K562 (cell line): ENCODE results near the gene ZSWIM1. TPM values are rescaled to one million over a fixed set of nuclear protein-coding genes. Genes with fewer than 3 reads are reported as not detected.

Experiments
- ATAC-seq: fragments of 200-7000 bp; cut with Tn5 transposase; 3 replicates; pipeline ENCODE4 v1.9.1; 2020; ENCODE audit warnings: moderate library complexity
- BruUV-seq: library from RNA; stranded (reverse); fragments of 400-500 nt; replicated peaks from 2 replicates; lab custom pipeline; 2021; lab: Mats Ljungman, UMichigan
- CTCF ChIA-PET: fragments of 300-600 bp; formaldehyde crosslinking; extraction: SDS; loops from one replicate; lab custom pipeline; 2021; ENCODE audit warnings: low intra/inter-chr PET ratio; lab: Yijun Ruan, JAX
- POLR2A ChIA-PET: fragments of 300-600, 350-650 bp; sonication (Branson Sonifier 250); formaldehyde crosslinking; extraction: SDS; loops from one replicate; lab custom pipeline; 2021; ENCODE audit warnings: antibody characterized with exemption, inconsistent platforms; lab: Yijun Ruan, JAX
- DNase-seq, 4 experiments: peaks; one replicate each; pipeline versions ENCODE4 v3.0.0 to v3.0.0-alpha.2; 2011 to 2018; ENCODE audit warnings: low spot score in 3 of 4, mixed read lengths in 3 of 4; ENCODE audit errors: extremely low read depth in 1 of 4
- FAIRE-seq: peaks from 2 replicates; lab custom pipeline; 2011; peaks lifted over from hg19 to GRCh38; lab: Jason Lieb, UNC
- H2AFZ ChIP-seq: 2 replicates; pipeline ENCODE4 v1.6.0; 2011; ENCODE audit warnings: low read depth, low read length, control low read depth, inconsistent platforms
- H3K27ac ChIP-seq: fragments of 200-600 bp; 3 replicates; pipeline ENCODE4 v1.8.0; 2011; ENCODE audit warnings: low read depth, mild to moderate bottlenecking, control low read depth, inconsistent platforms, low read length, moderate library complexity, mixed read lengths; ENCODE audit errors: extremely low read depth
- H3K27me3 ChIP-seq, 2 experiments: fragments of 300-600 bp in 1 of 2; 2 replicates in 1 of 2; 3 replicates in 1 of 2; pipeline versions ENCODE4 v1.6.0 to v1.8.0; 2011; ENCODE audit warnings: inconsistent platforms in 2 of 2, low read length in 2 of 2, mild to moderate bottlenecking in 1 of 2, mixed read lengths in 1 of 2, moderate library complexity in 1 of 2; ENCODE audit not compliant: control insufficient read depth in 2 of 2, insufficient read depth in 2 of 2
- H3K36me3 ChIP-seq: fragments of 300-600 bp; 3 replicates; pipeline ENCODE4 v1.8.0; 2011; ENCODE audit warnings: mild to moderate bottlenecking, low read length, inconsistent platforms; ENCODE audit not compliant: control insufficient read depth, insufficient read depth
- H3K4me1 ChIP-seq, 2 experiments: fragments of 200-600 bp in 1 of 2; replicated peaks in 1 of 2; 2 replicates in 1 of 2; 3 replicates in 1 of 2; pipeline versions ENCODE4 v1.5.1 to v1.8.0; 2011; ENCODE audit warnings: inconsistent platforms in 2 of 2, low read length in 2 of 2, mild to moderate bottlenecking in 1 of 2, mixed read lengths in 1 of 2, moderate library complexity in 1 of 2; ENCODE audit not compliant: control insufficient read depth in 2 of 2, insufficient read depth in 2 of 2
- H3K4me2 ChIP-seq: 2 replicates; pipeline ENCODE4 v1.6.1; 2011; ENCODE audit warnings: low read length, control low read depth, inconsistent platforms, mixed read lengths; ENCODE audit not compliant: insufficient read depth
- H3K4me3 ChIP-seq: fragments of 200-600 bp; sonication (generic), shearing (Covaris generic); 2 replicates; pipeline ENCODE4 v1.5.1; 2016; ENCODE audit warnings: control low read depth, inconsistent platforms
- H3K79me2 ChIP-seq: fragments of 200-600 bp; 3 replicates; pipeline ENCODE4 v1.8.0; 2011; ENCODE audit warnings: low read length, inconsistent platforms; ENCODE audit not compliant: control insufficient read depth, insufficient read depth
- H3K9ac ChIP-seq, 2 experiments: 2 replicates each; pipeline versions ENCODE4 v1.6.0 to v1.6.1; 2011; ENCODE audit warnings: low read depth in 2 of 2, low read length in 2 of 2, control low read depth in 1 of 2, inconsistent platforms in 1 of 2, mild to moderate bottlenecking in 1 of 2, mixed read lengths in 1 of 2; ENCODE audit not compliant: insufficient read depth in 1 of 2
- H3K9me1 ChIP-seq: one replicate; pipeline ENCODE4 v1.6.0; 2011; ENCODE audit warnings: inconsistent platforms, mild to moderate bottlenecking, low read length, moderate library complexity; ENCODE audit not compliant: control insufficient read depth, insufficient read depth
- H3K9me3 ChIP-seq: replicated peaks from 2 replicates; pipeline ENCODE4 v1.5.1; 2011; ENCODE audit warnings: low read depth, low read length, inconsistent platforms; ENCODE audit not compliant: control insufficient read depth, insufficient read depth
- H4K20me1 ChIP-seq: replicated peaks from 2 replicates; pipeline ENCODE4 v1.6.1; 2011; ENCODE audit warnings: low read length, inconsistent platforms, mixed read lengths; ENCODE audit not compliant: control insufficient read depth, insufficient read depth
- CEBPG ChIP-seq, 3 experiments: fragments of 200-800 bp in 1 of 3; sonication (Bioruptor generic) in 1 of 3; sonication (generic) in 1 of 3; formaldehyde crosslinking in 1 of 3; IDR thresholded peaks in 2 of 3; conservative IDR thresholded peaks in 1 of 3; 2 replicates each; pipeline versions ENCODE4 v1.6.1 to v1.8.0; 2016 to 2022; ENCODE audit warnings: missing compliant biosample characterization in 2 of 3, missing genetic modification characterization in 2 of 3, mild to moderate bottlenecking in 1 of 3, missing genetic modification reagents in 1 of 3
- ETV5 ChIP-seq: sonication (generic); formaldehyde crosslinking; IDR thresholded peaks from 2 replicates; pipeline ENCODE4 v1.4.0; 2020; ENCODE audit warnings: low read depth, mild to moderate bottlenecking, missing genetic modification reagents
- FOXJ2 ChIP-seq: fragments of 200-800 bp; sonication (Bioruptor generic); IDR thresholded peaks from 2 replicates; pipeline ENCODE4 v1.6.1; 2016; ENCODE audit warnings: missing genetic modification characterization, missing compliant biosample characterization
- HMGN3 ChIP-seq: IDR thresholded peaks from 2 replicates; pipeline ENCODE4 v1.6.1; 2011; ENCODE audit warnings: borderline replicate concordance, low read depth, mild to moderate bottlenecking, mixed read lengths, low read length; ENCODE audit not compliant: insufficient read length; ENCODE audit errors: extremely low read depth
- MITF ChIP-seq: IDR thresholded peaks from 2 replicates; pipeline ENCODE4 v1.6.1; 2014; ENCODE audit warnings: antibody characterized with exemption
- RNF2 ChIP-seq: sonication (generic); IDR thresholded peaks from 2 replicates; pipeline ENCODE4 v1.6.1; 2016
- SPI1 ChIP-seq: IDR thresholded peaks from 2 replicates; pipeline ENCODE4 v1.6.1; 2011; ENCODE audit warnings: low read depth, low read length, control low read depth, borderline replicate concordance
- TOE1 ChIP-seq, 2 experiments: fragments of 450-650 bp in 1 of 2; sonication (generic) in 1 of 2; formaldehyde crosslinking in 1 of 2; IDR thresholded peaks; 2 replicates each; pipeline versions ENCODE4 v1.7.1 to v1.8.0; 2016 to 2022; ENCODE audit warnings: borderline replicate concordance in 2 of 2, mild to moderate bottlenecking in 2 of 2, antibody characterized with exemption in 1 of 2, inconsistent platforms in 1 of 2, low read depth in 1 of 2, missing genetic modification reagents in 1 of 2, moderate library complexity in 1 of 2
- ZNF174 ChIP-seq: fragments of 250-450 bp; sonication (Bioruptor Pico); IDR thresholded peaks from 2 replicates; pipeline ENCODE4 v1.4.0; 2020; ENCODE audit warnings: mild to moderate bottlenecking
- WGBS: fragments of 100-300 bp; shearing (Covaris generic); methylation state at CpG from one replicate; pipeline ENCODE4 v1.1.6; 2016; ENCODE audit warnings: low coverage, mixed read lengths; ENCODE audit not compliant: insufficient coverage; ENCODE audit errors: missing lambda C conversion rate; 5-methylcytosine and 5-hydroxymethylcytosine counted together
- in situ Hi-C: fragments of 300-500 bp; cut with MboI; formaldehyde crosslinking; loops from 4 replicates; pipeline ENCODE4 v1.15.0; 2018; ENCODE audit warnings: inconsistent platforms, mixed read lengths
- intact Hi-C: fragments of 100-400 bp; cut with micrococcal nuclease; formaldehyde crosslinking; loops from 2 replicates; pipeline ENCODE4 v1.14.2; 2022
- polyA plus RNA-seq, 8 experiments: library from polyadenylated mRNA; depleted of rRNA in 4 of 8; stranded (reverse) in 5 of 8; unstranded in 3 of 8; fragments of >200 nt; fragmentation: Nextera tagmentation in 2 of 8; fragmentation: Illumina TruSeq in 1 of 8; extraction: Ambion mirVana in 2 of 8; extraction: Trizol in 1 of 8; gene quantifications; 2 replicates each; pipeline versions ENCODE4 v1.2.1 to v1.2.3, GENCODE V29; 2011 to 2014; ENCODE audit warnings: inconsistent platforms in 1 of 8, missing spikeins in 1 of 8
- total RNA-seq, 7 experiments: library from RNA; depleted of rRNA in 6 of 7; stranded (reverse); fragments of >200 nt in 6 of 7; fragmentation: Illumina TruSeq in 2 of 7; extraction: Trizol in 2 of 7; gene quantifications; 2 replicates each; pipeline versions ENCODE4 v1.2.1 to v1.2.3, GENCODE V29; 2011 to 2021; ENCODE audit warnings: low replicate concordance in 1 of 7
- TF ChIP-seq, protein P1 (sequence below): fragments of 250-450 bp; sonication (Bioruptor Pico); IDR thresholded peaks from 2 replicates; pipeline ENCODE4 v1.5.0; 2022; ENCODE audit warnings: mild to moderate bottlenecking
- TF ChIP-seq, protein P2 (sequence below): IDR thresholded peaks from 2 replicates; pipeline ENCODE4 v1.6.1; 2011; ENCODE audit warnings: borderline replicate concordance, low read depth, mild to moderate bottlenecking, moderate library complexity, low read length; ENCODE audit not compliant: insufficient read depth, poor library complexity, severe bottlenecking

Gene ZSWIM1
- total and polyA plus RNA-seq, 9 of the 15 experiments (the other 6 are each of a cell fraction or from before 2014, with no cell fraction given) = 2.5 to 15.6 (median 9.5) TPM

GRCh38 chr20:45920462-45921336, 39.7 kb downstream of the ZSWIM1 start:
- Histone ChIP-seq H3K9me3 (no peaks in the 10 kb centered on the region), H3K27ac (no peak overlapping the region), H3K36me3 (no peaks in the 10 kb centered on the region), H3K79me2 (no peaks in the 10 kb centered on the region), H3K9ac (no peak overlapping the region), H3K9me1 (no peaks in the 10 kb centered on the region), H3K27me3 (no peaks in the 10 kb centered on the region), H4K20me1 (0 out of 2 replicates have a peak, but pooled peaks cover 3% of the 10 kb centered on the region), H3K4me3 (no peak overlapping the region), H2AFZ (no peak overlapping the region), H3K4me2 (no peak overlapping the region), H3K4me1 (peaks cover 10% of the 10 kb centered on the region in 2 experiments; a peak in 4 of 5 replicates)
- intact Hi-C loops = no loop called here
- WGBS = 16% methylated on average over 9 of the region's 9 CpGs
- ATAC-seq (no peak), FAIRE-seq (no peak), DNase-seq (no peak)
- POLR2A ChIA-PET = interaction anchor here (1.1 to 8.0 kb wide), 7 partner anchors 8 to 40 kb away, joined by 3 to 91 read pairs (median 6); partner anchors contain the start of genes PCIF1 and SPATA25
- in situ Hi-C loops = no loop called here
- no TSS peak for BruUV-seq
- CTCF ChIA-PET = no interaction called here
- TF ChIP-seq CEBPG (CRISPR knock-in tag; IDR thresholded peaks at IDR 0.05) = peak; percentile 35; the same call in 1 of the 2 replicates
- TF ChIP-seq CEBPG (tag; conservative IDR thresholded peaks at IDR 0.05 in 1 of 2, IDR thresholded peaks at IDR 0.05 in 1 of 2) = no peak
- no peak for TF ChIP-seq ETV5 (CRISPR knock-in tag)
- no peak for TF ChIP-seq ZNF174
- TF ChIP-seq SPI1 = peak; percentile 50; the same call in 1 of the 2 replicates
- no peak for TF ChIP-seq HMGN3
- no peak for TF ChIP-seq RNF2
- TF ChIP-seq, protein P1, sequence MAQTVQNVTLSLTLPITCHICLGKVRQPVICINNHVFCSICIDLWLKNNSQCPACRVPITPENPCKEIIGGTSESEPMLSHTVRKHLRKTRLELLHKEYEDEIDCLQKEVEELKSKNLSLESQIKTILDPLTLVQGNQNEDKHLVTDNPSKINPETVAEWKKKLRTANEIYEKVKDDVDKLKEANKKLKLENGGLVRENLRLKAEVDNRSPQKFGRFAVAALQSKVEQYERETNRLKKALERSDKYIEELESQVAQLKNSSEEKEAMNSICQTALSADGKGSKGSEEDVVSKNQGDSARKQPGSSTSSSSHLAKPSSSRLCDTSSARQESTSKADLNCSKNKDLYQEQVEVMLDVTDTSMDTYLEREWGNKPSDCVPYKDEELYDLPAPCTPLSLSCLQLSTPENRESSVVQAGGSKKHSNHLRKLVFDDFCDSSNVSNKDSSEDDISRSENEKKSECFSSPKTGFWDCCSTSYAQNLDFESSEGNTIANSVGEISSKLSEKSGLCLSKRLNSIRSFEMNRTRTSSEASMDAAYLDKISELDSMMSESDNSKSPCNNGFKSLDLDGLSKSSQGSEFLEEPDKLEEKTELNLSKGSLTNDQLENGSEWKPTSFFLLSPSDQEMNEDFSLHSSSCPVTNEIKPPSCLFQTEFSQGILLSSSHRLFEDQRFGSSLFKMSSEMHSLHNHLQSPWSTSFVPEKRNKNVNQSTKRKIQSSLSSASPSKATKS (CRISPR knock-in tag) = no peak
- TF ChIP-seq FOXJ2 = no peak
- TF ChIP-seq, protein P2, sequence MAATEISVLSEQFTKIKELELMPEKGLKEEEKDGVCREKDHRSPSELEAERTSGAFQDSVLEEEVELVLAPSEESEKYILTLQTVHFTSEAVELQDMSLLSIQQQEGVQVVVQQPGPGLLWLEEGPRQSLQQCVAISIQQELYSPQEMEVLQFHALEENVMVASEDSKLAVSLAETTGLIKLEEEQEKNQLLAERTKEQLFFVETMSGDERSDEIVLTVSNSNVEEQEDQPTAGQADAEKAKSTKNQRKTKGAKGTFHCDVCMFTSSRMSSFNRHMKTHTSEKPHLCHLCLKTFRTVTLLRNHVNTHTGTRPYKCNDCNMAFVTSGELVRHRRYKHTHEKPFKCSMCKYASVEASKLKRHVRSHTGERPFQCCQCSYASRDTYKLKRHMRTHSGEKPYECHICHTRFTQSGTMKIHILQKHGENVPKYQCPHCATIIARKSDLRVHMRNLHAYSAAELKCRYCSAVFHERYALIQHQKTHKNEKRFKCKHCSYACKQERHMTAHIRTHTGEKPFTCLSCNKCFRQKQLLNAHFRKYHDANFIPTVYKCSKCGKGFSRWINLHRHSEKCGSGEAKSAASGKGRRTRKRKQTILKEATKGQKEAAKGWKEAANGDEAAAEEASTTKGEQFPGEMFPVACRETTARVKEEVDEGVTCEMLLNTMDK = no peak
- TF ChIP-seq MITF = no peak
- TF ChIP-seq TOE1 (IDR thresholded peaks at IDR 0.05; ENCODE audit: borderline replicate concordance) = no peak
- TF ChIP-seq TOE1 (CRISPR knock-in tag; IDR thresholded peaks at IDR 0.05; ENCODE audit: borderline replicate concordance, low read depth) = no peak
